Measurements from ENCODE around the gene DIP2C. TPM values are rescaled to one million over a fixed set of nuclear protein-coding genes. Genes with fewer than 3 reads are reported as not detected.

DIP2C gene
- total RNA-seq, 1 experiment from 2014 or later, result 11.4 TPM

GRCh38 chr10:607545-608185 is 81.8 kb downstream of the DIP2C start:
- intact Hi-C loops (cut with micrococcal nuclease; ENCODE audit: unreplicated experiment), result no loop called here
- Mint-ChIP-seq H3K27ac (ENCODE audit: unreplicated experiment) (no peak overlapping the region), H3K4me1 (ENCODE audit: low read depth, unreplicated experiment) (peaks cover 18% of the 10 kb centered on the region), H3K9me3 (ENCODE audit: unreplicated experiment) (no peaks in the 10 kb centered on the region), H3K36me3 (ENCODE audit: insufficient read depth, unreplicated experiment) (peaks cover 6% of the 10 kb centered on the region), H3K4me3 (ENCODE audit: unreplicated experiment) (no peak overlapping the region), H3K27me3 (ENCODE audit: insufficient read depth, unreplicated experiment) (no peaks in the 10 kb centered on the region)
- H3K4me3 ChIP-seq (ENCODE audit: low read depth, low read length), result no peak overlapping the region
- no peaks in the 10 kb centered on the region for H3K36me3 ChIP-seq (ENCODE audit: control insufficient read depth, insufficient read depth, low read length)
- TF ChIP-seq CTCF (IDR thresholded peaks at IDR 0.05; ENCODE audit: insufficient read depth in 1 of 2, low read depth in 1 of 2, low read length in 1 of 2, severe bottlenecking in 1 of 2, unreplicated experiment in 1 of 2), result no peak
- DNase-seq, result no peak
- peaks cover 2% of the 10 kb centered on the region for H3K4me1 ChIP-seq
- CTCF ChIA-PET, result no interaction called here
- BruUV-seq (replicated peaks), result no TSS peak
- H3K27me3 ChIP-seq (replicated peaks; ENCODE audit: control insufficient read depth, insufficient read depth, low read length), result no peaks in the 10 kb centered on the region
- POLR2A ChIA-PET, result no interaction called here
- no peaks in the 10 kb centered on the region for H3K9me3 ChIP-seq

DNA sequence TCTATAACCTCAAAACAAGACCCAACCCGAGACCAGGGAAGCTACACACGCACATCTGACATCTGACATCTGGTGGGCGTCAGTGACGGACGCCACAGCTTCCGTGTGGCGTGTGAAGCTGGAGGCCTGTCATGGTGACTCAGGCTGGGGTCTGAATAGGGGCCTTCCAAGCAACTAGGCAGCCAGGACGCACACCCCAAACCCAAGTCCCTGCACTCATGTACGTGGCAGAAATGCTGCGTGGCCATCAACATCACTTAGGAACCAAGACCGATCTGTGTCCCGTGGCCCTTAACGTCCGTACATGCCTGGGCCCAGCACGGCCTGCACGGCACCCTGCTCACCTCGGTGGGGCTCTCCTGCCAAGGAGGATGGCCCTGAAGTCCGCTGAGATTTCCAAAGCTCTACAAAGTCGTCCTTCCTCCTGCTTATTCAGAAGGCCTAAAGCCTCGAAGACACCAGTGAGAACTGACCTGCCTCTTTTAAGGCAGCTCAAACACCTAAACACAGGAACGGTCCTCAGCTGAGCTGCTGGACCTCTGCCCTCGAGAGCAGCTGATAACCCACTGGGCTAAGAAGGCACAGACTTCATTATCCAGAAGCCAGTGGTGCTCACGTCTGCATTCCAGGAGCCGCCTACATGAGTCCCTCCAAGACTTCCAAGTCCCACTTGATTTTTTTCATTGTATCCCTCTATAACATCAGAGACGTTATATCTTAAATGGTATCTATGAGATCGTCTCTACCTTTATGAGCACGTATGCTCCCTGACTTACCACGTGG is 82.5 kb downstream of the DIP2C start:
- H3K4me3 ChIP-seq (ENCODE audit: low read depth, low read length), result no peak overlapping the region
- no peaks in the 10 kb centered on the region for H3K27me3 ChIP-seq (replicated peaks; ENCODE audit: control insufficient read depth, insufficient read depth, low read length)
- H3K9me3 ChIP-seq, result no peaks in the 10 kb centered on the region
- intact Hi-C loops (cut with micrococcal nuclease; ENCODE audit: unreplicated experiment), result no loop called here
- CTCF ChIA-PET, result no interaction called here
- H3K27me3 Mint-ChIP-seq (ENCODE audit: insufficient read depth, unreplicated experiment), result no peaks in the 10 kb centered on the region
- H3K27ac Mint-ChIP-seq (ENCODE audit: unreplicated experiment), result no peak overlapping the region
- H3K4me1 Mint-ChIP-seq (ENCODE audit: low read depth, unreplicated experiment), result peaks cover 14% of the 10 kb centered on the region
- H3K4me3 Mint-ChIP-seq (ENCODE audit: unreplicated experiment), result no peak overlapping the region
- BruUV-seq (replicated peaks), result no TSS peak
- POLR2A ChIA-PET, result no interaction called here
- no peaks in the 10 kb centered on the region for H3K4me1 ChIP-seq
- DNase-seq, result no peak
- no peak for TF ChIP-seq CTCF (IDR thresholded peaks at IDR 0.05; ENCODE audit: insufficient read depth in 1 of 2, low read depth in 1 of 2, low read length in 1 of 2, severe bottlenecking in 1 of 2, unreplicated experiment in 1 of 2)
- no peaks in the 10 kb centered on the region for H3K36me3 ChIP-seq (ENCODE audit: control insufficient read depth, insufficient read depth, low read length)
- H3K9me3 Mint-ChIP-seq (ENCODE audit: unreplicated experiment), result no peaks in the 10 kb centered on the region
- peaks cover 6% of the 10 kb centered on the region for H3K36me3 Mint-ChIP-seq (ENCODE audit: insufficient read depth, unreplicated experiment)

GRCh38 chr10:605632-606325 is 83.7 kb downstream of the DIP2C start:
- BruUV-seq (replicated peaks), result no TSS peak
- H3K4me1 Mint-ChIP-seq (ENCODE audit: low read depth, unreplicated experiment), result peaks cover 14% of the 10 kb centered on the region

More at GRCh38 chr10:605632-606325, 83.7 kb downstream of the DIP2C start:
- no peaks in the 10 kb centered on the region for H3K27me3 Mint-ChIP-seq (ENCODE audit: insufficient read depth, unreplicated experiment)
- peaks cover 6% of the 10 kb centered on the region for H3K36me3 Mint-ChIP-seq (ENCODE audit: insufficient read depth, unreplicated experiment)
- no peak overlapping the region for H3K27ac Mint-ChIP-seq (ENCODE audit: unreplicated experiment)
- Histone ChIP-seq H3K4me1 (no peaks in the 10 kb centered on the region), H3K9me3 (no peaks in the 10 kb centered on the region), H3K27me3 (replicated peaks; ENCODE audit: control insufficient read depth, insufficient read depth, low read length) (no peaks in the 10 kb centered on the region), H3K36me3 (ENCODE audit: control insufficient read depth, insufficient read depth, low read length) (no peaks in the 10 kb centered on the region), H3K4me3 (ENCODE audit: low read depth, low read length) (no peak overlapping the region)
- POLR2A ChIA-PET, result no interaction called here
- no peak for DNase-seq
- intact Hi-C loops (cut with micrococcal nuclease; ENCODE audit: unreplicated experiment), result no loop called here
- no peak overlapping the region for H3K4me3 Mint-ChIP-seq (ENCODE audit: unreplicated experiment)
- CTCF ChIA-PET, result interaction anchor here (0.6 kb wide), 1 partner anchor 96 kb away, joined by 3 read pairs; no protein-coding TSS in a partner anchor
- H3K9me3 Mint-ChIP-seq (ENCODE audit: unreplicated experiment), result no peaks in the 10 kb centered on the region
- no peak for TF ChIP-seq CTCF (IDR thresholded peaks at IDR 0.05; ENCODE audit: insufficient read depth in 1 of 2, low read depth in 1 of 2, low read length in 1 of 2, severe bottlenecking in 1 of 2, unreplicated experiment in 1 of 2)
